HFF-Myc (cell line): ENCODE data around the gene GGCX.

Source experiments
- DNase-seq: peaks from one replicate; pipeline ENCODE4 v3.0.0-alpha.2; 2011; ENCODE audit warnings: low read depth; ENCODE audit errors: extremely low read depth
- H3K4me3 ChIP-seq: replicated peaks from 2 replicates; pipeline ENCODE4 v1.5.1; 2011; ENCODE audit warnings: low read depth, mild to moderate bottlenecking, control low read depth, low read length
- CTCF ChIP-seq: IDR thresholded peaks from 2 replicates; pipeline ENCODE4 v1.5.1; 2012; ENCODE audit warnings: mild to moderate bottlenecking, low read depth, low read length, control low read depth; ENCODE audit errors: missing control alignments

Gene GGCX

GRCh38 chr2:85531589-85531988, 29.7 kb downstream of the GGCX start:
- H3K4me3 ChIP-seq, result no peak overlapping the region

GRCh38 chr2:85529809-85530208, 31.5 kb downstream of the GGCX start:
- TF ChIP-seq CTCF, result no peak
- DNase-seq, result no peak
- H3K4me3 ChIP-seq, result no peak overlapping the region

More at GRCh38 chr2:85531589-85531988, 29.7 kb downstream of the GGCX start:
- no peak for TF ChIP-seq CTCF
- no peak for DNase-seq

- no peak for DNase-seq
- TF ChIP-seq CTCF, result no peak
- H3K4me3 ChIP-seq, result no peak overlapping the region
Observed at GRCh38 chr2:85528355-85528754, 32.9 kb downstream of the GGCX start.

GRCh38 chr2:85527787-85528186, 33.5 kb downstream of the GGCX start:
- no peak for TF ChIP-seq CTCF
- DNase-seq, result no peak
- no peak overlapping the region for H3K4me3 ChIP-seq

- no peak for DNase-seq
- no peak overlapping the region for H3K4me3 ChIP-seq
Observed at GRCh38 chr2:85525567-85525966, 35.7 kb downstream of the GGCX start.

GRCh38 chr2:85525029-85525428, 36.3 kb downstream of the GGCX start:
- no peak for DNase-seq
- no peak overlapping the region for H3K4me3 ChIP-seq
- TF ChIP-seq CTCF, result no peak

More at GRCh38 chr2:85525567-85525966, 35.7 kb downstream of the GGCX start:
- TF ChIP-seq CTCF, result no peak

GRCh38 chr2:85524336-85524908, 36.9 kb downstream of the GGCX start:
- no peak for TF ChIP-seq CTCF
- DNase-seq, result no peak
- no peak overlapping the region for H3K4me3 ChIP-seq
